Measurements from ENCODE around the gene BCL7A.

DNA sequence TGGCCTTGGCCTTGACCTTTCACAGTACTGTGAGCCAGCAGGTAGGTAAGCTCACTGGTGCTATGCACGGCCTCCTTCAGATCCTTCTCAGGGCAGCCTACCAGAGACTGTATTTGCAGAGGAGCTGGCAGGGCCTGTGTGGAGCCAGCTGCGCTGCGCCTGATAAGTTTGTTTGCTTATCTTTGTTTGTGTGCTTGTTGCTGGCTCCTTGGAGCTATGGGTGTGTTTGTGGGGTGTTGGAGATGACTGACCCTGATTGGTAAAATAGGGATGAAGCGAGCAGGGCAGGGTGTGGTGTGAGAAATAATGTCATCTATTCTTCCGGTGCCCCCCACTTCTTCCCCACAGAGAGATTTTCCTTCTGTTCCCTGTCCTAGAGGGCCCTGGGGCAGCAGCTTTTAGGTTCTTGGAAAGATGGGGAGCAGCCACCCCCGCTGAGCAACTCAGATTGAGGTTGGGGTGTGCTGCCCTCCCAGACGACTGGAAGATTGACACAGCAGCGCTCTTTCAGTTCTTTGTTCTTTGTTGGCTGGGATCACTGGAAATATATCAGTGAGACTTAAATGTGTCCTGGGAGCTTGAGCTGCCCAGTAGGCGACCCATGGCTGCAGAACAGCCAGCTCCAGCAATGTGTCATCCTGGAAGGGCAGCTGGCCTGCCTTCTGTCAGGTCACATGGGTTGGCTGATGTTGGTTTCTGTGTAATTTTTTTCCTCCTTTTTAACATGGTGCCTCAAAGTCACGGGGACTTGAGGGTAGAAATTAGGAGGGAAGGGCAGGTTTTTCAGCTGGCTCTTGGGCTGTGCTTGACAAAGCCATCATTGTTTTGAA, 76.5 kb downstream of the BCL7A start:
- TF ChIP-seq CTCF (conservative IDR thresholded peaks at IDR 0.05), result no peak
- TF ChIP-seq EZH2 (IDR thresholded peaks at IDR 0.05; ENCODE audit: low read depth), result no peak

All from PC-9 (cell line).